GM12878 (cell line): Measurements from ENCODE around the gene SEMA5A. TPM values are rescaled to one million over a fixed set of nuclear protein-coding genes. Genes with fewer than 3 reads are reported as not detected.

Source experiments
- ATAC-seq: fragments of 200-7000 bp; cut with Tn5 transposase; 3 replicates; pipeline ENCODE4 v1.9.1; 2020; ENCODE audit warnings: mild to moderate bottlenecking, moderate library complexity
- BruUV-seq: library from RNA; stranded (reverse); fragments of 400-500 nt; replicated peaks from 2 replicates; lab custom pipeline; 2021; lab: Mats Ljungman, UMichigan
- CTCF ChIA-PET: fragments of 300-600 bp; sonication (Branson Sonifier 250); formaldehyde crosslinking; extraction: SDS; loops from one replicate; lab custom pipeline; 2021; ENCODE audit warnings: inconsistent platforms; lab: Yijun Ruan, JAX
- POLR2A ChIA-PET: fragments of 350-600 bp; formaldehyde crosslinking; extraction: SDS; loops from one replicate; lab custom pipeline; 2021; ENCODE audit warnings: inconsistent platforms; lab: Charles Lee
- RAD21 ChIA-PET: fragments of 300-600 bp; sonication (Branson Sonifier 250); formaldehyde crosslinking; loops from one replicate; lab custom pipeline; 2023; ENCODE audit warnings: antibody characterized with exemption; ENCODE audit not compliant: unreplicated experiment; lab: Charles Lee
- SMC1A ChIA-PET: fragments of 300-600 bp; sonication (Branson Sonifier 250); formaldehyde crosslinking; loops from one replicate; lab custom pipeline; 2023; ENCODE audit not compliant: unreplicated experiment, uncharacterized antibody; lab: Charles Lee
- DNase-seq: peaks from one replicate; pipeline ENCODE4 v3.0.0-alpha.2; 2011; ENCODE audit warnings: low read depth, low spot score
- FAIRE-seq: peaks from 3 replicates; lab custom pipeline; 2011; peaks lifted over from hg19 to GRCh38; lab: Jason Lieb, UNC
- H2AFZ ChIP-seq: 2 replicates; pipeline ENCODE4 v1.6.0; 2011; ENCODE audit warnings: low read depth, low read length, control low read depth; ENCODE audit not compliant: control insufficient read depth
- H3K27ac ChIP-seq: 2 replicates; pipeline ENCODE4 v1.5.1; 2011; ENCODE audit warnings: control low read depth; ENCODE audit not compliant: control insufficient read depth, insufficient read depth
- H3K27me3 ChIP-seq, 2 experiments: replicated peaks in 1 of 2; 2 replicates each; pipeline versions ENCODE4 v1.6.0 to v1.6.1; 2011; ENCODE audit warnings: low read length in 1 of 2; ENCODE audit not compliant: control insufficient read depth in 2 of 2, insufficient read depth in 2 of 2
- H3K36me3 ChIP-seq, 2 experiments: 2 replicates each; pipeline ENCODE4 v1.5.1; 2011; ENCODE audit warnings: low read length in 1 of 2; ENCODE audit not compliant: control insufficient read depth in 2 of 2, insufficient read depth in 2 of 2
- H3K4me1 ChIP-seq: 2 replicates; pipeline ENCODE4 v1.6.1; 2011; ENCODE audit warnings: mild to moderate bottlenecking, low read length, moderate library complexity, mixed read lengths; ENCODE audit not compliant: control insufficient read depth, insufficient read depth
- H3K4me2 ChIP-seq: 2 replicates; pipeline ENCODE4 v1.6.0; 2011; ENCODE audit warnings: control low read depth; ENCODE audit not compliant: control insufficient read depth, insufficient read depth
- H3K4me3 ChIP-seq: fragments of 200-600 bp; sonication (generic); 2 replicates; pipeline ENCODE4 v1.5.1; 2016
- H3K79me2 ChIP-seq: 2 replicates; pipeline ENCODE4 v1.6.0; 2011; ENCODE audit warnings: low read length; ENCODE audit not compliant: control insufficient read depth, insufficient read depth
- H3K9ac ChIP-seq: 2 replicates; pipeline ENCODE4 v1.8.0; 2011; ENCODE audit warnings: low read length, control low read depth, mixed read lengths; ENCODE audit not compliant: control insufficient read depth, insufficient read depth
- H3K9me3 ChIP-seq: replicated peaks from 3 replicates; pipeline ENCODE4 v1.5.1; 2011; ENCODE audit warnings: mild to moderate bottlenecking, low read length; ENCODE audit not compliant: control insufficient read depth, insufficient read depth
- H4K20me1 ChIP-seq: 2 replicates; pipeline ENCODE4 v1.6.0; 2011; ENCODE audit not compliant: control insufficient read depth, insufficient read depth
- BMI1 ChIP-seq: fragments of 450-650 bp; IDR thresholded peaks from 2 replicates; pipeline ENCODE4 v1.6.1; 2016; ENCODE audit warnings: mild to moderate bottlenecking, moderate library complexity, borderline replicate concordance
- CBX5 ChIP-seq: sonication (generic); IDR thresholded peaks from 2 replicates; pipeline ENCODE4 v1.6.1; 2016; ENCODE audit warnings: low read depth, moderate library complexity, mild to moderate bottlenecking, inconsistent platforms
- CREM ChIP-seq: IDR thresholded peaks from 2 replicates; pipeline ENCODE4 v1.6.1; 2014; ENCODE audit warnings: antibody characterized with exemption, low read depth
- DPF2 ChIP-seq: fragments of 450-650 bp; IDR thresholded peaks from 2 replicates; pipeline ENCODE4 v1.6.1; 2017; ENCODE audit warnings: mild to moderate bottlenecking
- FOS ChIP-seq: IDR thresholded peaks from 3 replicates; pipeline ENCODE4 v1.6.1; 2011; ENCODE audit warnings: borderline replicate concordance; ENCODE audit not compliant: insufficient read length; ENCODE audit errors: extremely low read depth
- KDM1A ChIP-seq: fragments of 200-600 bp; sonication (generic); IDR thresholded peaks from 2 replicates; pipeline ENCODE4 v1.6.1; 2016; ENCODE audit warnings: borderline replicate concordance
- KLF5 ChIP-seq: fragments of 450-650 bp; IDR thresholded peaks from 2 replicates; pipeline ENCODE4 v1.6.1; 2014; ENCODE audit warnings: mild to moderate bottlenecking; ENCODE audit not compliant: partially characterized antibody
- MEF2A ChIP-seq: IDR thresholded peaks from 2 replicates; pipeline ENCODE4 v1.6.1; 2011; ENCODE audit warnings: low read depth, mild to moderate bottlenecking, low read length, moderate library complexity; ENCODE audit not compliant: insufficient read depth
- MLLT1 ChIP-seq: fragments of 450-650 bp; IDR thresholded peaks from 2 replicates; pipeline ENCODE4 v1.6.1; 2016; ENCODE audit warnings: mild to moderate bottlenecking
- NFXL1 ChIP-seq: fragments of 450-650 bp; IDR thresholded peaks from 2 replicates; pipeline ENCODE4 v1.6.1; 2017; ENCODE audit warnings: antibody characterized with exemption, mild to moderate bottlenecking, borderline replicate concordance
- SIX5 ChIP-seq: IDR thresholded peaks from 2 replicates; pipeline ENCODE4 v1.6.1; 2011; ENCODE audit warnings: mild to moderate bottlenecking, low read depth, low read length, moderate library complexity; ENCODE audit not compliant: severe bottlenecking
- TARDBP ChIP-seq: IDR thresholded peaks from 2 replicates; pipeline ENCODE4 v1.6.1; 2016; ENCODE audit warnings: borderline replicate concordance
- YY1 ChIP-seq: IDR thresholded peaks from 2 replicates; pipeline ENCODE4 v1.6.1; 2011; ENCODE audit warnings: low read depth, mild to moderate bottlenecking, low read length
- ZBED1 ChIP-seq: IDR thresholded peaks from 2 replicates; pipeline ENCODE4 v1.6.1; 2016; ENCODE audit warnings: borderline replicate concordance
- ZNF24 ChIP-seq: fragments of 450-650 bp; IDR thresholded peaks from 2 replicates; pipeline ENCODE4 v1.6.1; 2017; ENCODE audit warnings: antibody characterized with exemption, mild to moderate bottlenecking
- WGBS: methylation state at CpG from one replicate; pipeline ENCODE4 v1.1.6; 2016; ENCODE audit warnings: low lambda C conversion rate; ENCODE audit not compliant: insufficient replicate concordance, insufficient coverage; ENCODE audit errors: missing lambda C conversion rate; 5-methylcytosine and 5-hydroxymethylcytosine counted together
- in situ Hi-C: fragments of 300-500 bp; cut with MboI; formaldehyde crosslinking; loops from 9 replicates; pipeline ENCODE4 v1.14.3; 2018; ENCODE audit warnings: mixed read lengths
- intact Hi-C: fragments of 100-400 bp; cut with micrococcal nuclease; formaldehyde crosslinking; loops from one replicate; pipeline ENCODE4 v1.14.2; 2022; ENCODE audit not compliant: unreplicated experiment
- polyA plus RNA-seq, 11 experiments: library from polyadenylated mRNA; depleted of rRNA in 4 of 11; unstranded in 6 of 11; stranded (reverse) in 5 of 11; fragments of >200 nt; fragmentation: Nextera tagmentation in 4 of 11; fragmentation: Illumina TruSeq in 1 of 11; extraction: Ambion mirVana in 4 of 11; extraction: Trizol in 1 of 11; gene quantifications; 1 replicate in 1 of 11; 2 replicates in 10 of 11; pipeline versions ENCODE4 v1.2.1 to v1.2.3, GENCODE V29; 2011 to 2016; ENCODE audit warnings: inconsistent platforms in 2 of 11, missing spikeins in 2 of 11, low read depth in 1 of 11
- total RNA-seq, 4 experiments: library from RNA; depleted of rRNA in 3 of 4; stranded (reverse); fragments of >200 nt in 3 of 4; fragmentation: Illumina TruSeq in 1 of 4; extraction: Trizol in 1 of 4; gene quantifications; 2 replicates each; pipeline versions ENCODE4 v1.2.1 to v1.2.3, GENCODE V29; 2013 to 2021
- TF ChIP-seq, protein P1 (sequence below): fragments of 450-650 bp; formaldehyde crosslinking; IDR thresholded peaks from 2 replicates; pipeline ENCODE4 v1.5.0; 2022; ENCODE audit warnings: mild to moderate bottlenecking, missing genetic modification characterization
- TF ChIP-seq, protein P2 (sequence below): fragments of 450-650 bp; IDR thresholded peaks from 2 replicates; pipeline ENCODE4 v1.6.1; 2017; ENCODE audit warnings: mild to moderate bottlenecking, moderate library complexity

Gene SEMA5A
- total and polyA plus RNA-seq, 10 of the 15 experiments (the other 5 are each of a cell fraction or from before 2014, with no cell fraction given), result 0.03 to 2.4 (median 0.09) TPM; not detected in 1

DNA sequence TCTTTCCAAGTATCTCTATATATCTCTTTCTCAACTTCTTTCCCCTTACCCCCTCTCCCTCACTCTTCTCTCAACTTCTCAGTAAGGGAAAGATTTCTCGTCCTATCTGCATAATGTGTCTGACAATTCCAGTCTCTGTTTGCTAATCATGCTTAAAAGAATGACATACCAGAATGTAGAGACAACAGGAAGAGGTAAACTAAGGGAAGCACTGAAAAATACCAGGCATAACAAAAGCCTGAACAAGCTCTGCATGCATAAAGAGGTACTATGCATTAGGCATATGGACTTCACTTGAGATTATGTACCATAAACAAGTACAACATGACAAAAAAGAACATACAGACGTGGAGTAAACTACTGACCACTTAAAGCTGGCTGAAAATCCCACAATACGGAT, 62.6 kb downstream of the SEMA5A start (continued):
- no peak for TF ChIP-seq YY1

DNA sequence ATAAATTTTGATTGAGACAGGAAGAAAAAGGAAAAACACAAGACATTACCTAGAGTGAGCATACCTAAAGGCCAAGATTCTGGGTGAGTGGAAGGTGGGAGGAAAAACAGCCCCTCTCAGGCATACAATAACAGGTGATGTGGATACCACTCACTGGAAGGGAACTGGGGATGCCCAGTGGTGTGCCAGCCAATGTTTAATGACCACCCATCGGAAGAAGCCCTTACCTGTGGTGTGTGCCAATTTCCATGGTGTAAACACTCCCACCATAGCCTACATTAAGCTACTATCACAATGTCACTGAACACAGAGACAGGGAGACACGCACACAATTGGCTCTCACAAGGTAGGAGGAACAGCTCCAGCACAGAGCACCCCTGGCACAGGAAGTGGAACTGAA, 63.5 kb downstream of the SEMA5A start:
- H3K4me2 ChIP-seq, result no peak overlapping the region
- 5% methylated on average over 2 of the region's 2 CpGs for whole genome bisulfite sequencing
- no peaks in the 10 kb centered on the region; the same call in 1 of the 3 replicates for H3K9me3 ChIP-seq
- no peaks in the 10 kb centered on the region for H3K79me2 ChIP-seq
- H3K36me3 ChIP-seq, result no peaks in the 10 kb centered on the region
- H3K4me3 ChIP-seq, result no peak overlapping the region
- POLR2A ChIA-PET, result no interaction called here
- H3K27ac ChIP-seq, result no peak overlapping the region
- BruUV-seq, result no TSS peak
- no peaks in the 10 kb centered on the region for H3K27me3 ChIP-seq
- no peaks in the 10 kb centered on the region for H3K4me1 ChIP-seq
- FAIRE-seq (no peak), DNase-seq (no peak), ATAC-seq (no peak)
- in situ Hi-C loops, result no loop called here
- no peak overlapping the region for H3K9ac ChIP-seq
- intact Hi-C loops, result no loop called here
- SMC1A ChIA-PET, result no interaction called here
- RAD21 ChIA-PET, result no interaction called here
- no peak overlapping the region for H2AFZ ChIP-seq
- CTCF ChIA-PET, result no interaction called here
- no peaks in the 10 kb centered on the region for H4K20me1 ChIP-seq
- TF ChIP-seq TARDBP, result no peak
- TF ChIP-seq, protein P1, sequence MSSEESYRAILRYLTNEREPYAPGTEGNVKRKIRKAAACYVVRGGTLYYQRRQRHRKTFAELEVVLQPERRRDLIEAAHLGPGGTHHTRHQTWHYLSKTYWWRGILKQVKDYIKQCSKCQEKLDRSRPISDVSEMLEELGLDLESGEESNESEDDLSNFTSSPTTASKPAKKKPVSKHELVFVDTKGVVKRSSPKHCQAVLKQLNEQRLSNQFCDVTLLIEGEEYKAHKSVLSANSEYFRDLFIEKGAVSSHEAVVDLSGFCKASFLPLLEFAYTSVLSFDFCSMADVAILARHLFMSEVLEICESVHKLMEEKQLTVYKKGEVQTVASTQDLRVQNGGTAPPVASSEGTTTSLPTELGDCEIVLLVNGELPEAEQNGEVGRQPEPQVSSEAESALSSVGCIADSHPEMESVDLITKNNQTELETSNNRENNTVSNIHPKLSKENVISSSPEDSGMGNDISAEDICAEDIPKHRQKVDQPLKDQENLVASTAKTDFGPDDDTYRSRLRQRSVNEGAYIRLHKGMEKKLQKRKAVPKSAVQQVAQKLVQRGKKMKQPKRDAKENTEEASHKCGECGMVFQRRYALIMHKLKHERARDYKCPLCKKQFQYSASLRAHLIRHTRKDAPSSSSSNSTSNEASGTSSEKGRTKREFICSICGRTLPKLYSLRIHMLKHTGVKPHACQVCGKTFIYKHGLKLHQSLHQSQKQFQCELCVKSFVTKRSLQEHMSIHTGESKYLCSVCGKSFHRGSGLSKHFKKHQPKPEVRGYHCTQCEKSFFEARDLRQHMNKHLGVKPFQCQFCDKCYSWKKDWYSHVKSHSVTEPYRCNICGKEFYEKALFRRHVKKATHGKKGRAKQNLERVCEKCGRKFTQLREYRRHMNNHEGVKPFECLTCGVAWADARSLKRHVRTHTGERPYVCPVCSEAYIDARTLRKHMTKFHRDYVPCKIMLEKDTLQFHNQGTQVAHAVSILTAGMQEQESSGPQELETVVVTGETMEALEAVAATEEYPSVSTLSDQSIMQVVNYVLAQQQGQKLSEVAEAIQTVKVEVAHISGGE (CRISPR knock-in tag), result no peak
- TF ChIP-seq, protein P2, sequence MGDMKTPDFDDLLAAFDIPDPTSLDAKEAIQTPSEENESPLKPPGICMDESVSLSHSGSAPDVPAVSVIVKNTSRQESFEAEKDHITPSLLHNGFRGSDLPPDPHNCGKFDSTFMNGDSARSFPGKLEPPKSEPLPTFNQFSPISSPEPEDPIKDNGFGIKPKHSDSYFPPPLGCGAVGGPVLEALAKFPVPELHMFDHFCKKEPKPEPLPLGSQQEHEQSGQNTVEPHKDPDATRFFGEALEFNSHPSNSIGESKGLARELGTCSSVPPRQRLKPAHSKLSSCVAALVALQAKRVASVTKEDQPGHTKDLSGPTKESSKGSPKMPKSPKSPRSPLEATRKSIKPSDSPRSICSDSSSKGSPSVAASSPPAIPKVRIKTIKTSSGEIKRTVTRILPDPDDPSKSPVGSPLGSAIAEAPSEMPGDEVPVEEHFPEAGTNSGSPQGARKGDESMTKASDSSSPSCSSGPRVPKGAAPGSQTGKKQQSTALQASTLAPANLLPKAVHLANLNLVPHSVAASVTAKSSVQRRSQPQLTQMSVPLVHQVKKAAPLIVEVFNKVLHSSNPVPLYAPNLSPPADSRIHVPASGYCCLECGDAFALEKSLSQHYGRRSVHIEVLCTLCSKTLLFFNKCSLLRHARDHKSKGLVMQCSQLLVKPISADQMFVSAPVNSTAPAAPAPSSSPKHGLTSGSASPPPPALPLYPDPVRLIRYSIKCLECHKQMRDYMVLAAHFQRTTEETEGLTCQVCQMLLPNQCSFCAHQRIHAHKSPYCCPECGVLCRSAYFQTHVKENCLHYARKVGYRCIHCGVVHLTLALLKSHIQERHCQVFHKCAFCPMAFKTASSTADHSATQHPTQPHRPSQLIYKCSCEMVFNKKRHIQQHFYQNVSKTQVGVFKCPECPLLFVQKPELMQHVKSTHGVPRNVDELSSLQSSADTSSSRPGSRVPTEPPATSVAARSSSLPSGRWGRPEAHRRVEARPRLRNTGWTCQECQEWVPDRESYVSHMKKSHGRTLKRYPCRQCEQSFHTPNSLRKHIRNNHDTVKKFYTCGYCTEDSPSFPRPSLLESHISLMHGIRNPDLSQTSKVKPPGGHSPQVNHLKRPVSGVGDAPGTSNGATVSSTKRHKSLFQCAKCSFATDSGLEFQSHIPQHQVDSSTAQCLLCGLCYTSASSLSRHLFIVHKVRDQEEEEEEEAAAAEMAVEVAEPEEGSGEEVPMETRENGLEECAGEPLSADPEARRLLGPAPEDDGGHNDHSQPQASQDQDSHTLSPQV, result no peak
- TF ChIP-seq BMI1, result no peak
- no peak for TF ChIP-seq MLLT1
- TF ChIP-seq ZNF24, result no peak
- no peak for TF ChIP-seq KDM1A
- no peak for TF ChIP-seq FOS
- no peak for TF ChIP-seq SIX5
- no peak for TF ChIP-seq KLF5
- no peak for TF ChIP-seq CBX5
- no peak for TF ChIP-seq NFXL1
- no peak for TF ChIP-seq MEF2A
- no peak for TF ChIP-seq ZBED1
- no peak for TF ChIP-seq DPF2
- TF ChIP-seq CREM, result no peak
